ENCODE measurements around the gene PDZRN3. TPM values are rescaled to one million over a fixed set of nuclear protein-coding genes. Genes with fewer than 3 reads are reported as not detected.

Gene PDZRN3
- total and polyA plus RNA-seq, 2 donors (not counting 3 experiments of a cell fraction or from before 2014, with no cell fraction given): not detected

GRCh38 chr3:73584873-73585272 lies 39.9 kb downstream of the PDZRN3 start:
- TF ChIP-seq GATA2 (IDR thresholded peaks at IDR 0.05; ENCODE audit: insufficient read depth, insufficient read length, low read depth, low read length) (no peak), JUN (IDR thresholded peaks at IDR 0.05; ENCODE audit: borderline replicate concordance, insufficient read depth, insufficient read length, low read depth) (no peak), FOS (IDR thresholded peaks at IDR 0.05; ENCODE audit: borderline replicate concordance, insufficient read depth, low read length) (no peak), POLR2AphosphoS5 (IDR thresholded peaks at IDR 0.05; ENCODE audit: insufficient read depth, low read depth, low read length) (no peak), EZH2 (IDR thresholded peaks at IDR 0.05; ENCODE audit: borderline replicate concordance, low read depth, low read length, severe bottlenecking) (no peak), POLR2A (IDR thresholded peaks at IDR 0.05; ENCODE audit: low read depth, low read length) (no peak), MYC (IDR thresholded peaks at IDR 0.05; ENCODE audit: low read depth, low read length) (no peak), CTCF (IDR thresholded peaks at IDR 0.05; ENCODE audit: extremely low read depth in 1 of 2, insufficient read depth in 1 of 2, low read depth in 1 of 2, low read length in 2 of 2) (no peak), MAX (IDR thresholded peaks at IDR 0.05; ENCODE audit: insufficient read depth, insufficient read length) (no peak)
- Histone ChIP-seq H2AFZ (ENCODE audit: low read depth, low read length) (no peak overlapping the region), H3K36me3 (ENCODE audit: control insufficient read depth in 2 of 2, extremely low read depth in 1 of 2, insufficient read depth in 2 of 2, low read length in 2 of 2) (no peaks in the 10 kb centered on the region), H3K9ac (replicated peaks; ENCODE audit: extremely low read depth, insufficient read depth, low read length) (no peak overlapping the region), H3K27me3 (ENCODE audit: control insufficient read depth in 2 of 2, insufficient read depth in 2 of 2, low read length in 2 of 2) (no peaks in the 10 kb centered on the region), H3K4me3 (replicated peaks in 1 of 3; ENCODE audit: insufficient read depth in 1 of 3, low read depth in 1 of 3, low read length in 3 of 3) (no peak overlapping the region), H3K4me2 (ENCODE audit: insufficient read depth, low read length) (no peak overlapping the region), H3K79me2 (ENCODE audit: control insufficient read depth, insufficient read depth, low read length) (no peaks in the 10 kb centered on the region), H3K9me3 (replicated peaks; ENCODE audit: control insufficient read depth, insufficient read depth, low read length) (no peaks in the 10 kb centered on the region), H3K4me1 (ENCODE audit: control insufficient read depth, extremely low read depth, insufficient read depth, low read length) (no peaks in the 10 kb centered on the region), H3K9me1 (replicated peaks; ENCODE audit: control insufficient read depth, extremely low read depth, insufficient read depth, low read length) (no peaks in the 10 kb centered on the region), H3K27ac (ENCODE audit: insufficient read depth, low read depth, low read length) (no peak overlapping the region), H4K20me1 (replicated peaks; ENCODE audit: control insufficient read depth, extremely low read depth, insufficient read depth, low read length) (no peaks in the 10 kb centered on the region)
- FAIRE-seq (no peak), DNase-seq (ENCODE audit: low read depth, low spot score) (no peak)
- POLR2A ChIA-PET: no interaction called here
- dilution Hi-C loops (cut with MboI; ENCODE audit: extremely low pct_ligation_motif_present, low sequenced_read_pairs) (no loop called here), intact Hi-C loops (cut with micrococcal nuclease) (no loop called here)
- CTCF ChIA-PET: no interaction called here
- no TSS peak for BruUV-seq (replicated peaks)
